NT2/D1 (cell line): ENCODE measurements around the gene ALOX5AP.

Source experiments
- SUZ12 ChIP-seq: IDR thresholded peaks from 2 replicates; pipeline ENCODE4 v1.6.1; 2011; ENCODE audit not compliant: insufficient read length, insufficient read depth; ENCODE audit errors: extremely low read depth
- YY1 ChIP-seq: IDR thresholded peaks from 2 replicates; pipeline ENCODE4 v1.6.1; 2011; ENCODE audit not compliant: insufficient read length, insufficient read depth
- ZNF274 ChIP-seq: IDR thresholded peaks from 2 replicates; pipeline ENCODE4 v1.6.1; 2011; ENCODE audit warnings: mild to moderate bottlenecking, low read depth, low read length

GRCh38 chr13:30752201-30752797 lies 17.0 kb downstream of the ALOX5AP start:
- TF ChIP-seq YY1 = no peak
- no peak for TF ChIP-seq ZNF274
- TF ChIP-seq SUZ12 = no peak
